Activated CD8-positive, alpha-beta memory T cell treated with anti-CD3 and anti-CD28 coated beads for 48 hours (primary cell): ENCODE measurements around the gene IL6R.

ENCODE experiments used
- DNase-seq, 3 experiments: peaks; one replicate each; pipeline ENCODE4 v3.0.0-alpha.2; 2020; ENCODE audit warnings: low read depth in 2 of 3, low spot score in 2 of 3

The IL6R gene

GRCh38 chr1:154446789-154447188, 41.6 kb downstream of the IL6R start:
- DNase-seq = no peak

- no peak for DNase-seq
Measured at GRCh38 chr1:154448331-154448811, 43.2 kb downstream of the IL6R start.

GRCh38 chr1:154453161-154453560, 48.0 kb downstream of the IL6R start:
- DNase-seq = no peak

GRCh38 chr1:154453574-154454352, 48.6 kb downstream of the IL6R start:
- DNase-seq = no peak

GRCh38 chr1:154454386-154455120, 49.4 kb downstream of the IL6R start:
- DNase-seq = no peak

GRCh38 chr1:154456631-154457030, 51.5 kb downstream of the IL6R start:
- no peak for DNase-seq

- no peak for DNase-seq
Measured at GRCh38 chr1:154459080-154459479, 53.9 kb downstream of the IL6R start.

GRCh38 chr1:154460695-154461260, 55.6 kb downstream of the IL6R start:
- DNase-seq = no peak

- peak in 2 of 3 experiments; percentile 27 to 36 for DNase-seq
Measured at GRCh38 chr1:154463512-154463990, 58.4 kb downstream of the IL6R start.

- no peak for DNase-seq
Measured at GRCh38 chr1:154465621-154466195, 60.6 kb downstream of the IL6R start.

GRCh38 chr1:154466206-154466605, 61.1 kb downstream of the IL6R start:
- DNase-seq = no peak

GRCh38 chr1:154466921-154467417, 61.8 kb downstream of the IL6R start:
- no peak for DNase-seq

- no peak for DNase-seq
Measured at GRCh38 chr1:154467434-154468102, 62.4 kb downstream of the IL6R start.

- no peak for DNase-seq
Measured at GRCh38 chr1:154468535-154469250, 63.5 kb downstream of the IL6R start.

- DNase-seq = no peak
Measured at GRCh38 chr1:154469844-154470560, 64.9 kb downstream of the IL6R start.

GRCh38 chr1:154471304-154471703, 66.2 kb downstream of the IL6R start:
- DNase-seq = no peak

GRCh38 chr1:154474802-154475201, 69.7 kb downstream of the IL6R start:
- DNase-seq = no peak

- no peak for DNase-seq
Measured at GRCh38 chr1:154476791-154477190, 71.6 kb downstream of the IL6R start.

- DNase-seq = no peak
Measured at GRCh38 chr1:154478013-154478412, 72.9 kb downstream of the IL6R start.
